MCF 10A (cell line): ENCODE results near the gene APBA2. TPM values are rescaled to one million over a fixed set of nuclear protein-coding genes. Genes with fewer than 3 reads are reported as not detected.

Experiments
- BruUV-seq: library from RNA; stranded (reverse); fragments of 400-500 nt; replicated peaks from 2 replicates; lab custom pipeline; 2021; lab: Mats Ljungman, UMichigan
- CTCF ChIA-PET: fragments of 300-600 bp; sonication (Branson Sonifier 250); formaldehyde crosslinking; extraction: SDS; loops from one replicate; lab custom pipeline; 2021; ENCODE audit warnings: antibody characterized with exemption, inconsistent platforms; lab: Yijun Ruan, JAX
- POLR2A ChIA-PET: fragments of 300-600, 350-650 bp; sonication (Branson Sonifier 250); formaldehyde crosslinking; extraction: SDS; loops from one replicate; lab custom pipeline; 2020; ENCODE audit warnings: antibody characterized with exemption, inconsistent platforms; lab: Yijun Ruan, JAX
- DNase-seq: peaks from one replicate; pipeline ENCODE4 v3.0.0-alpha.2; 2018; ENCODE audit not compliant: unreplicated experiment
- H3K27ac Mint-ChIP-seq: one replicate; pipeline ENCODE4 v1.8.0; 2022; ENCODE audit warnings: mild to moderate bottlenecking, low read depth, mixed read lengths; ENCODE audit not compliant: unreplicated experiment
- H3K27me3 Mint-ChIP-seq: one replicate; pipeline ENCODE4 v1.8.0; 2022; ENCODE audit warnings: mixed read lengths; ENCODE audit not compliant: insufficient read depth, unreplicated experiment
- H3K36me3 Mint-ChIP-seq: one replicate; pipeline ENCODE4 v1.8.0; 2022; ENCODE audit warnings: mild to moderate bottlenecking, moderate library complexity, mixed read lengths; ENCODE audit not compliant: insufficient read depth, unreplicated experiment
- H3K4me1 Mint-ChIP-seq: one replicate; pipeline ENCODE4 v1.8.0; 2022; ENCODE audit warnings: mixed read lengths; ENCODE audit not compliant: insufficient read depth, unreplicated experiment
- H3K4me3 Mint-ChIP-seq: one replicate; pipeline ENCODE4 v1.8.0; 2022; ENCODE audit warnings: mild to moderate bottlenecking, moderate library complexity, mixed read lengths; ENCODE audit not compliant: unreplicated experiment
- H3K9me3 Mint-ChIP-seq: one replicate; pipeline ENCODE4 v1.8.0; 2022; ENCODE audit warnings: mixed read lengths; ENCODE audit not compliant: unreplicated experiment
- intact Hi-C: fragments of 100-400 bp; cut with micrococcal nuclease; formaldehyde crosslinking; loops from 2 replicates; pipeline ENCODE4 v1.14.1; 2022
- total RNA-seq: library from RNA; stranded (reverse); gene quantifications from 2 replicates; pipeline ENCODE4 v1.2.3, GENCODE V29; 2022
- TF ChIP-seq, protein P1 (sequence below): fragments of 200-600 bp; IDR thresholded peaks from one replicate; pipeline ENCODE4 v1.8.0; 2022; ENCODE audit warnings: antibody characterized with exemption, mild to moderate bottlenecking; ENCODE audit not compliant: unreplicated experiment

APBA2 gene
- total RNA-seq, 1 experiment from 2014 or later = not detected

- Mint-ChIP-seq H3K4me3 (no peak overlapping the region), H3K9me3 (no peaks in the 10 kb centered on the region), H3K27me3 (no peaks in the 10 kb centered on the region), H3K36me3 (no peaks in the 10 kb centered on the region), H3K4me1 (no peaks in the 10 kb centered on the region), H3K27ac (no peak overlapping the region)
- no TSS peak for BruUV-seq
- intact Hi-C loops = no loop called here
- ChIA-PET CTCF (no interaction called here), POLR2A (no interaction called here)
- TF ChIP-seq, protein P1, sequence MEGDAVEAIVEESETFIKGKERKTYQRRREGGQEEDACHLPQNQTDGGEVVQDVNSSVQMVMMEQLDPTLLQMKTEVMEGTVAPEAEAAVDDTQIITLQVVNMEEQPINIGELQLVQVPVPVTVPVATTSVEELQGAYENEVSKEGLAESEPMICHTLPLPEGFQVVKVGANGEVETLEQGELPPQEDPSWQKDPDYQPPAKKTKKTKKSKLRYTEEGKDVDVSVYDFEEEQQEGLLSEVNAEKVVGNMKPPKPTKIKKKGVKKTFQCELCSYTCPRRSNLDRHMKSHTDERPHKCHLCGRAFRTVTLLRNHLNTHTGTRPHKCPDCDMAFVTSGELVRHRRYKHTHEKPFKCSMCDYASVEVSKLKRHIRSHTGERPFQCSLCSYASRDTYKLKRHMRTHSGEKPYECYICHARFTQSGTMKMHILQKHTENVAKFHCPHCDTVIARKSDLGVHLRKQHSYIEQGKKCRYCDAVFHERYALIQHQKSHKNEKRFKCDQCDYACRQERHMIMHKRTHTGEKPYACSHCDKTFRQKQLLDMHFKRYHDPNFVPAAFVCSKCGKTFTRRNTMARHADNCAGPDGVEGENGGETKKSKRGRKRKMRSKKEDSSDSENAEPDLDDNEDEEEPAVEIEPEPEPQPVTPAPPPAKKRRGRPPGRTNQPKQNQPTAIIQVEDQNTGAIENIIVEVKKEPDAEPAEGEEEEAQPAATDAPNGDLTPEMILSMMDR = no peak
- DNase-seq = no peak
Observed at GRCh38 chr15:29054171-29055045, 168.6 kb downstream of the APBA2 start.

DNA sequence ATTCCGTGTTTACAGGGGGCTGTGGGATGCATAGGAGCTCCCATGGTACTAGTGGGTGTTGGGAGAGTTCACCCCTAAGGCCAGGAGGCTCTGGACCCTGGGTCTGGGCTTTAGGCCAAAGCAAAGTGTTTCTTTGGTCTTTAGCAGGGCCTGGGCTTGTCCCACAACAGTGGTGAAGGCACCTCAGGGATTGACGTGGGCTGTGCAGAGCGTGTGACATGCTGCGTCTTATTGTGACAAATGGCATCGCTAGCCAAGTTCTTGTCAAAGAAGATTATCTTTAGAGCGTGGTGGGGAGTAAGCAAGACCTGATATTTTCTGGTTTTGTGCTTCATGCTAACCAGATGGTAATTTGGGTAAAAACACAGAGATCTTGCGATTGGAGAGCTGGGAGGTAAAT lies 170.1 kb downstream of the APBA2 start:
- no peaks in the 10 kb centered on the region for H3K4me1 Mint-ChIP-seq
- ChIA-PET CTCF (no interaction called here), POLR2A (no interaction called here)
- H3K9me3 Mint-ChIP-seq = no peaks in the 10 kb centered on the region
- no peaks in the 10 kb centered on the region for H3K36me3 Mint-ChIP-seq
- no peak for DNase-seq
- TF ChIP-seq, protein P1 = no peak
- BruUV-seq = no TSS peak
- H3K27me3 Mint-ChIP-seq = no peaks in the 10 kb centered on the region
- H3K4me3 Mint-ChIP-seq = no peak overlapping the region
- intact Hi-C loops = no loop called here
- H3K27ac Mint-ChIP-seq = no peak overlapping the region

- DNase-seq = no peak
- peaks cover 6% of the 10 kb centered on the region for H3K36me3 Mint-ChIP-seq
- intact Hi-C loops = no loop called here
- H3K27ac Mint-ChIP-seq = no peak overlapping the region
- no peak overlapping the region for H3K4me3 Mint-ChIP-seq
- no peaks in the 10 kb centered on the region for H3K27me3 Mint-ChIP-seq
- CTCF ChIA-PET = interaction anchor here (0.6 to 0.7 kb wide), 2 partner anchors 12 to 34 kb away, joined by 3 to 6 read pairs; no protein-coding TSS in a partner anchor
- POLR2A ChIA-PET = no interaction called here
- TF ChIP-seq, protein P1 = no peak
- H3K4me1 Mint-ChIP-seq = no peaks in the 10 kb centered on the region
- BruUV-seq = no TSS peak
- H3K9me3 Mint-ChIP-seq = no peaks in the 10 kb centered on the region
Observed at GRCh38 chr15:29056839-29057450, 171.2 kb downstream of the APBA2 start.

- Mint-ChIP-seq H3K36me3 (peaks cover 6% of the 10 kb centered on the region), H3K4me1 (no peaks in the 10 kb centered on the region), H3K27ac (no peak overlapping the region), H3K27me3 (no peaks in the 10 kb centered on the region), H3K9me3 (no peaks in the 10 kb centered on the region), H3K4me3 (no peak overlapping the region)
- DNase-seq = no peak
- CTCF ChIA-PET = no interaction called here
- POLR2A ChIA-PET = no interaction called here
- intact Hi-C loops = no loop called here
- no TSS peak for BruUV-seq
- TF ChIP-seq, protein P1 = no peak
Observed at GRCh38 chr15:29057856-29058255, 172.1 kb downstream of the APBA2 start.
